Neuronal stem cell (in vitro differentiated cells): Measurements from ENCODE around the gene NFKBIZ.
"Not testable (repeated sequence)": the region's sequence is repeated elsewhere in the genome, so short reads cannot be mapped to it uniquely, and the experiment has no call there.

Experiments
- DNase-seq: peaks from one replicate; pipeline ENCODE4 v3.0.0-alpha.2; 2013; ENCODE audit warnings: low spot score
- H2AFZ ChIP-seq: one replicate; pipeline ENCODE4 v1.6.1; 2013; ENCODE audit warnings: mild to moderate bottlenecking, low read length, inconsistent platforms
- H2AK5ac ChIP-seq: 2 replicates; pipeline ENCODE4 v1.6.1; 2013; ENCODE audit warnings: low read depth, mild to moderate bottlenecking, inconsistent platforms, low read length, moderate library complexity, mixed read lengths
- H2BK120ac ChIP-seq: 2 replicates; pipeline ENCODE4 v1.6.1; 2013; ENCODE audit warnings: low read depth, mild to moderate bottlenecking, inconsistent platforms, low read length, moderate library complexity, mixed read lengths
- H2BK12ac ChIP-seq: one replicate; pipeline ENCODE4 v1.6.1; 2013; ENCODE audit warnings: low read length, inconsistent platforms
- H2BK15ac ChIP-seq: 2 replicates; pipeline ENCODE4 v1.6.1; 2013; ENCODE audit warnings: mild to moderate bottlenecking, low read length, inconsistent platforms, mixed read lengths
- H2BK5ac ChIP-seq: one replicate; pipeline ENCODE4 v1.6.1; 2013; ENCODE audit warnings: inconsistent platforms, mild to moderate bottlenecking, low read length, moderate library complexity
- H3K14ac ChIP-seq: one replicate; pipeline ENCODE4 v1.6.1; 2013; ENCODE audit warnings: low read length, inconsistent platforms
- H3K18ac ChIP-seq: 2 replicates; pipeline ENCODE4 v1.6.1; 2013; ENCODE audit warnings: low read length, inconsistent platforms
- H3K23ac ChIP-seq: 2 replicates; pipeline ENCODE4 v1.6.1; 2013; ENCODE audit warnings: low read depth, mild to moderate bottlenecking, mixed read lengths, low read length, inconsistent platforms; ENCODE audit not compliant: poor library complexity
- H3K27ac ChIP-seq: replicated peaks from 3 replicates; pipeline ENCODE4 v1.5.1; 2013; ENCODE audit warnings: low read length, inconsistent platforms
- H3K27me3 ChIP-seq, 3 experiments: 2 replicates each; pipeline ENCODE4 v1.6.1; 2013; ENCODE audit warnings: low read length in 3 of 3, mild to moderate bottlenecking in 2 of 3, inconsistent platforms in 1 of 3, low read depth in 1 of 3, mixed read lengths in 1 of 3, moderate library complexity in 1 of 3; ENCODE audit not compliant: control insufficient read depth in 3 of 3, insufficient read depth in 3 of 3
- H3K36me3 ChIP-seq, 2 donors: replicated peaks in 1 of 2; 2 replicates each; pipeline ENCODE4 v1.6.1; 2013; ENCODE audit warnings: low read length in 2 of 2; ENCODE audit not compliant: control insufficient read depth in 2 of 2, insufficient read depth in 2 of 2
- H3K4ac ChIP-seq: 2 replicates; pipeline ENCODE4 v1.6.1; 2013; ENCODE audit warnings: inconsistent platforms, mild to moderate bottlenecking, low read length, moderate library complexity
- H3K4me1 ChIP-seq, 2 donors: 1 replicate in 1 of 2; 2 replicates in 1 of 2; pipeline ENCODE4 v1.6.1; 2013; ENCODE audit warnings: low read length in 2 of 2, low read depth in 1 of 2; ENCODE audit not compliant: control insufficient read depth in 2 of 2, insufficient read depth in 1 of 2
- H3K4me2 ChIP-seq: one replicate; pipeline ENCODE4 v1.6.1; 2013; ENCODE audit warnings: mild to moderate bottlenecking, low read length, inconsistent platforms; ENCODE audit not compliant: insufficient read depth, poor library complexity, severe bottlenecking
- H3K4me3 ChIP-seq, 2 donors: 2 replicates each; pipeline ENCODE4 v1.5.1; 2013; ENCODE audit warnings: low read length in 2 of 2, mild to moderate bottlenecking in 2 of 2, inconsistent platforms in 1 of 2, moderate library complexity in 1 of 2
- H3K79me1 ChIP-seq: one replicate; pipeline ENCODE4 v1.6.1; 2013; ENCODE audit warnings: low read depth, mild to moderate bottlenecking, inconsistent platforms, low read length, moderate library complexity
- H3K9ac ChIP-seq: one replicate; pipeline ENCODE4 v1.6.1; 2013; ENCODE audit warnings: mild to moderate bottlenecking, low read depth, low read length, inconsistent platforms; ENCODE audit not compliant: poor library complexity
- H3K9me3 ChIP-seq, 2 donors: replicated peaks in 1 of 2; 2 replicates each; pipeline versions ENCODE3 to v1.6.1; 2013; ENCODE audit warnings: low read length in 2 of 2, mild to moderate bottlenecking in 2 of 2, inconsistent platforms in 1 of 2, low read depth in 1 of 2, mixed read lengths in 1 of 2, moderate library complexity in 1 of 2; ENCODE audit not compliant: control insufficient read depth in 2 of 2, insufficient read depth in 1 of 2
- H4K8ac ChIP-seq: one replicate; pipeline ENCODE4 v1.6.1; 2013; ENCODE audit warnings: low read depth, mild to moderate bottlenecking, inconsistent platforms, low read length, moderate library complexity
- H4K91ac ChIP-seq: one replicate; pipeline ENCODE4 v1.6.1; 2013; ENCODE audit warnings: low read length, low read depth, mild to moderate bottlenecking, inconsistent platforms; ENCODE audit not compliant: poor library complexity
- WGBS, 2 donors: extraction: QIAGEN DNeasy Blood & Tissue Kit; methylation state at CpG; one replicate each; pipeline ENCODE4 v1.1.7; 2013; ENCODE audit warnings: missing lambda C conversion rate in 2 of 2, mixed read lengths in 1 of 2; ENCODE audit not compliant: insufficient read length in 2 of 2, insufficient replicate concordance in 1 of 2; ENCODE audit errors: extremely low coverage in 2 of 2; 5-methylcytosine and 5-hydroxymethylcytosine counted together

NFKBIZ gene

GRCh38 chr3:101879102-101879501, 29.8 kb downstream of the NFKBIZ start:
- H3K9ac ChIP-seq = no peak overlapping the region
- H3K9me3 ChIP-seq = no peaks in the 10 kb centered on the region
- no peak overlapping the region for H2BK12ac ChIP-seq
- H3K79me1 ChIP-seq = no peaks in the 10 kb centered on the region
- no peak overlapping the region for H3K4me2 ChIP-seq
- no peak overlapping the region for H2AFZ ChIP-seq
- H3K14ac ChIP-seq = no peak overlapping the region
- WGBS, 2 donors = no CpG with 5 or more reads among the region's 2 CpGs
- no peaks in the 10 kb centered on the region for H3K27me3 ChIP-seq
- no peaks in the 10 kb centered on the region for H3K4me1 ChIP-seq
- H2BK15ac ChIP-seq = no peak overlapping the region
- no peak overlapping the region for H4K91ac ChIP-seq
- no peak overlapping the region for H2BK5ac ChIP-seq
- no peak overlapping the region for H2BK120ac ChIP-seq
- H3K36me3 ChIP-seq = no peaks in the 10 kb centered on the region
- no peak overlapping the region for H3K27ac ChIP-seq
- H3K4ac ChIP-seq = no peak overlapping the region
- H3K23ac ChIP-seq = no peak overlapping the region
- H3K4me3 ChIP-seq = no peak overlapping the region
- no peak overlapping the region for H2AK5ac ChIP-seq
- no peak overlapping the region for H3K18ac ChIP-seq
- no peak for DNase-seq
- H4K8ac ChIP-seq = no peak overlapping the region

GRCh38 chr3:101879623-101880284, 30.4 kb downstream of the NFKBIZ start:
- Histone ChIP-seq H3K27me3 (no peaks in the 10 kb centered on the region), H2BK15ac (no peak overlapping the region), H4K91ac (no peak overlapping the region), H3K36me3 (no peaks in the 10 kb centered on the region), H3K79me1 (no peaks in the 10 kb centered on the region), H3K4me2 (no peak overlapping the region), H3K4me1 (no peaks in the 10 kb centered on the region), H3K4me3 (no peak overlapping the region), H3K9ac (no peak overlapping the region), H3K9me3 (no peaks in the 10 kb centered on the region), H3K23ac (no peak overlapping the region), H2BK120ac (no peak overlapping the region), H2BK5ac (no peak overlapping the region), H4K8ac (no peak overlapping the region), H2BK12ac (no peak overlapping the region), H3K4ac (no peak overlapping the region), H2AFZ (no peak overlapping the region), H3K18ac (no peak overlapping the region), H3K27ac (no peak overlapping the region), H2AK5ac (no peak overlapping the region), H3K14ac (no peak overlapping the region)
- DNase-seq = no peak
- WGBS, 2 donors = no CpG with 5 or more reads among the region's 5 CpGs

GRCh38 chr3:101884776-101885175, 35.5 kb downstream of the NFKBIZ start:
- no peak overlapping the region for H2BK120ac ChIP-seq
- no peaks in the 10 kb centered on the region for H3K27me3 ChIP-seq
- WGBS, 2 donors = no CpG with 5 or more reads among the region's 1 CpG

GRCh38 chr3:101885584-101885983, 36.3 kb downstream of the NFKBIZ start:
- H3K18ac ChIP-seq, H3K23ac ChIP-seq, H3K4ac ChIP-seq, H2BK12ac ChIP-seq, H3K79me1 ChIP-seq, H3K4me1 ChIP-seq, H3K9me3 ChIP-seq, H2BK15ac ChIP-seq, H3K9ac ChIP-seq, DNase-seq, H3K4me2 ChIP-seq, H2AK5ac ChIP-seq, H2BK120ac ChIP-seq, H3K4me3 ChIP-seq, H3K14ac ChIP-seq, H3K27ac ChIP-seq, H3K36me3 ChIP-seq, H4K8ac ChIP-seq, H4K91ac ChIP-seq, H3K27me3 ChIP-seq, H2BK5ac ChIP-seq, H2AFZ ChIP-seq: not testable (repeated sequence)
- no CpG with 5 or more reads among the region's 3 CpGs for WGBS, 2 donors

More at GRCh38 chr3:101884776-101885175, 35.5 kb downstream of the NFKBIZ start:
- no peaks in the 10 kb centered on the region for H3K4me1 ChIP-seq
- H2BK12ac ChIP-seq = no peak overlapping the region
- no peak overlapping the region for H3K27ac ChIP-seq
- no peak overlapping the region for H2AFZ ChIP-seq
- H2BK15ac ChIP-seq = no peak overlapping the region
- no peak overlapping the region for H2BK5ac ChIP-seq
- no peak overlapping the region for H3K18ac ChIP-seq
- no peaks in the 10 kb centered on the region for H3K36me3 ChIP-seq
- H3K9ac ChIP-seq = no peak overlapping the region
- H4K8ac ChIP-seq = no peak overlapping the region
- H3K9me3 ChIP-seq = no peaks in the 10 kb centered on the region
- no peak overlapping the region for H3K4me3 ChIP-seq
- H3K79me1 ChIP-seq = no peaks in the 10 kb centered on the region
- no peak overlapping the region for H3K14ac ChIP-seq
- no peak for DNase-seq
- no peak overlapping the region for H3K4ac ChIP-seq
- H3K23ac ChIP-seq = no peak overlapping the region
- H2AK5ac ChIP-seq = no peak overlapping the region
- H4K91ac ChIP-seq = no peak overlapping the region
- H3K4me2 ChIP-seq = no peak overlapping the region
